GM23338 (cell line): ENCODE data around the gene HHATL.

Experiments
- CREB1 ChIP-seq: fragments of 250-450 bp; sonication (Bioruptor Pico); IDR thresholded peaks from 2 replicates; pipeline ENCODE4 v1.5.0; 2020; ENCODE audit warnings: low read depth, mild to moderate bottlenecking, moderate library complexity
- CTCF ChIP-seq, 2 experiments: fragments of 200-600 bp in 1 of 2; sonication (generic) in 1 of 2; conservative IDR thresholded peaks; 2 replicates each; pipeline versions ENCODE4 v1.5.1 to v1.6.1; 2016 to 2017; ENCODE audit warnings: antibody characterized with exemption in 2 of 2, low read depth in 2 of 2, mild to moderate bottlenecking in 2 of 2, moderate library complexity in 1 of 2
- ETS1 ChIP-seq: IDR thresholded peaks from 2 replicates; pipeline ENCODE4 v1.6.1; 2016; ENCODE audit warnings: antibody characterized with exemption
- EZH2 ChIP-seq: fragments of 200-600 bp; sonication (generic); IDR thresholded peaks from one replicate; pipeline ENCODE4 v1.8.0; 2017; ENCODE audit warnings: antibody characterized with exemption, mild to moderate bottlenecking, low read depth; ENCODE audit not compliant: unreplicated experiment
- EZH2phosphoT487 ChIP-seq: fragments of 200-600 bp; sonication (generic); IDR thresholded peaks from one replicate; pipeline ENCODE4 v1.8.1; 2018; ENCODE audit warnings: antibody characterized with exemption; ENCODE audit not compliant: unreplicated experiment
- JUNB ChIP-seq: IDR thresholded peaks from one replicate; pipeline ENCODE4 v1.6.1; 2016; ENCODE audit warnings: antibody characterized with exemption; ENCODE audit not compliant: unreplicated experiment
- NANOG ChIP-seq: IDR thresholded peaks from 2 replicates; pipeline ENCODE4 v1.6.1; 2016; ENCODE audit warnings: antibody characterized with exemption, borderline replicate concordance
- POLR2AphosphoS5 ChIP-seq: IDR thresholded peaks from 2 replicates; pipeline ENCODE4 v1.6.1; 2016; ENCODE audit warnings: antibody characterized with exemption, low read depth
- REST ChIP-seq: IDR thresholded peaks from one replicate; pipeline ENCODE4 v1.6.1; 2018; ENCODE audit warnings: antibody characterized with exemption; ENCODE audit not compliant: unreplicated experiment
- STAT1 ChIP-seq: IDR thresholded peaks from one replicate; pipeline ENCODE4 v1.6.1; 2016; ENCODE audit warnings: antibody characterized with exemption; ENCODE audit not compliant: unreplicated experiment
- ZNF114 ChIP-seq: fragments of 250-450 bp; sonication (Bioruptor Pico); IDR thresholded peaks from 2 replicates; pipeline ENCODE4 v1.5.0; 2020; ENCODE audit warnings: mild to moderate bottlenecking, moderate library complexity
- ZNF331 ChIP-seq: fragments of 250-450 bp; sonication (Bioruptor Pico); IDR thresholded peaks from 2 replicates; pipeline ENCODE4 v1.5.0; 2020; ENCODE audit warnings: low read depth, mild to moderate bottlenecking, moderate library complexity

DNA sequence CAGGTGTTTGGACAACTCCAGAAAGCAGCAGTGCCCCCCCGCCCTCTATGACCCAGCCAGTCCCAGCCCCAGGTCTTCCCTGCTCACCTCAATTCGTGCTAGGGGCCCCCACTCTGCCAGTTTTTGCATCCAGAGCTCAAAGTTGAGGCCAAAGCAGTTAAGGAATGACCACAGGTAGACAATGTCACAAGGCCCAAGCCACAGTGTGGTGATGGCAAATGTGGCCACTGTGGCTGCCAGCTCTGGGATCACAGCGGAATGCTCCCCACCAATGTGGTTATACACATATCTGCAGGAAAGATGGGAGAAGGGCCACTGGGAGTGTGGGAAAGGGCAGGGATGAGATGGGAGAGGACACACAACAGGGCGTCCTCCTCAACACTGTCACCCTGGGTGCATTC lies 9.1 kb downstream of the HHATL start:
- no peak for TF ChIP-seq POLR2AphosphoS5
- no peak for TF ChIP-seq CTCF (conservative IDR thresholded peaks at IDR 0.05; ENCODE audit: low read depth in 2 of 2)
- no peak for TF ChIP-seq CREB1
- no peak for TF ChIP-seq STAT1
- TF ChIP-seq REST = no peak
- no peak for TF ChIP-seq EZH2phosphoT487
- no peak for TF ChIP-seq EZH2
- TF ChIP-seq JUNB = no peak
- no peak for TF ChIP-seq ZNF331 (CRISPR knock-in tag)
- no peak for TF ChIP-seq NANOG
- TF ChIP-seq ETS1 = no peak
- TF ChIP-seq ZNF114 (CRISPR knock-in tag) = no peak
